Stimulated activated CD8-positive, alpha-beta memory T cell treated with anti-CD3 and anti-CD28 coated beads, Interleukin-7, amount 100 ng/mL, for 1 hour (primary cell): Measurements from ENCODE around the gene LMAN2.

Experiments
- DNase-seq, 2 donors: peaks; one replicate each; pipeline ENCODE4 v3.0.0-alpha.2; 2020; ENCODE audit warnings: low read depth in 2 of 2

Gene LMAN2

DNA sequence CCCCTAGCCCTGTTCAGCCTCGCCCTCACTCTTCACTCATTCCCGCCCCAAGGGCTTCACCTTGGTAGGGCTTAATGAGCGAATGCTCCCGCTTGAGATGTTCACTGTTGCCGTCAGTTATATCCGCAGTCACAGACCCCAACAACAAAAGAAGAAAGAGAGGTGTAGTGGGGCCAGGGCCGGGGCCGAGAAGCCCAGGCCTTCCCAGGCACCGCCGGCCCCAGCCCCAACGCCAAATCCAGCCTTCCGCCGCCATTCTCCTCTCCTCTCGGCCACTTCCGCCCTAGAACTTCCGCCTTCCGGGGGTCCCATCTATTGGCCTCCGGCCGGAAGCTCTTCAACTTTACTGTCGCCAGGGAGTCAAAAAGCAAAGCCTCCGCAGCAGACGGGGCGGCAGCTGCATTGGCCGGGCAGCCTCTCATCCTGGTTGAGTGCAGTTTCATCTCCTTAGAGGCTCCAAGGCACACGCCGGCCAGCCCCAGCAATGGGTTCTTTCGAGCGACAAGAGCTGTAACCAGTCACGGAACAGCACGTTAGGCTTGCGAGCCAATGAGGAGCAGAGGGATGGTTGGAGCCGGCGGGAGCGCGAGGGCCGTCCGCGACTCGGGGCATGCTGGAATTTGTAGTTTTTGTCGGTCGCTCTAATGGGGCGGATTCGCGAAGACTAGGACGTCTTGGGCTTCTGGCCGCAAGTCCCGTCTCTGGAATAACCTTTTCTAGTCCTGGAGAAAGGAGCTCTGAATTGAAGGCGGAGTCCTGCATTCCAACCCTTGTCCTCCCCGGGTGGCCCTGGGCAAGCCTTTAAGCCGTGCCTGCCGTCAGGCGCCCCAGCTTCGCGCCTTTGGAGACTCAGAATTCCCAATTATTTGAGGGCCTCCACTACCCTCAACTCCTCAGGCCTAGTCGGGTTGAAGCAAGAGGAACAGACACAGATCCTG is at the start of gene LMAN2:
Gene LMAN2, minus strand, starts transcription at position 277 of the 938 bp plus-strand sequence. Its CDS starts 21 bp downstream, at position 256.
- DNase-seq: peak; percentile 76 to 77

DNA sequence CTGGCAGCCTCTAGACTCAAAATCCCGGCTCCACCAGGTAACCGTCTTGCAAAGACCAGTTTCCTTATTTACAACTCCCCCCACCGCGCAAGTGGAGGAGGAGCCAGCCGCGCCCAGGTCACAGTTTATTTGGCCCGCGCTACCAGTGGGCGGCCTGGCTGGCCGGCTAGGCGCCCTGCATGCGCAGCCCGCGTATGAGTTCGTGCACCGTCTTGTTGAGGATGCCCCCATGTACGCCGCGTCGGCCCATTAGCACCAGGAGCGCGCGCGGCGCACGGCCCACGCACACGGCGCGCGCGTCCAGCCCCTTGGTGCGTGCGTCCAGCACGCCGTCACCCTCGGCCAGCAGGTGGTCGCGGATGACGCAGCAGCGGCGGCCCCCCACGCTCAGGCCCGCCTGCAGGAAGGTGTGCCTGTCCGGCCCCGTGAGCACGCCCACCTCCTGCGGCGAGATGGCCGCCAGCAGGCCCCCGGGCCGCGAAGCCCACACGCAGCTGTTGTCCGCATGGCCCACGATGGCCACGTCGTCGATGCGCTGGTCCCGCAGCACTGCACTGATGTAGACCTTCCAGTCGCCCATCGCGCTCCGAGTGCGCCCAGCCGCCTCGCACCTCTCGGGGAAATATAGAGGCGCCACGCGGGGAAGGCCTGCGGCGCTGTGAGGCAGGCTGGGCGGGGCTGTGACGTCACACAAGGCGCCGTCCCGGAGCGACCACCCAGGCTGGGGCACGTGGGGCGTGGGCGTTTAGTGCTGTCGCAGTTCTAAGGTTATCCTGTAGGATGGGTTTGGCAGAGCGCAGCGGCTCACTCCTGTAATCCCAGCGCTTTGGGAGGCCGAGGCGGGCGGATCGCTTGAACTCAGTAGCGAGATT is 48.8 kb upstream of the LMAN2 start, which contains the start of gene PFN3:
Gene PFN3, minus strand, starts transcription at position 665 of the 872 bp plus-strand sequence. Its CDS starts 85 bp downstream, at position 580.
- no peak for DNase-seq

DNA sequence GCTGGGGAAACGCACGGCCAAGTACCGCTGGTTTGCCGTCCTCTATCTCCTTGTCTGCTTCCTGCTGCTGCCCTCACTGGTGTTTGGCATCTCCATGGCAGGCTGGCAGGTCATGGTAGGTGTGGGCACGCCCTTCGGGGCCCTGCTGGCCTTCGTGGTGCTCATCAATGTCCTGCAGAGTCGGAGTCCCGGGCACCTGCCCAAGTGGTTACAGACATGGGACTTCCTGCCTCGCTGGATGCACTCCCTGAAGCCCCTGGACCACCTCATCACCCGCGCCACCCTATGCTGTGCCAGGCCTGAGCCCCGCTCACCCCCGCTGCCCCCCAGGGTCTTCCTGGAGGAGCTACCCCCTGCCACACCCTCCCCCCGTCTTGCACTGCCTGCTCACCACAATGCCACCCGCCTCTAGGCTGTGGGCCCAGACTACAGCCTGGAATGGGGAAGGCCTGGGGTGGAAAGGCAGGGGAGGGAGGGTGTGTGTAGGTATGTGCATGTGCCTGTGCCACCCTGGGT is 46.5 kb upstream of the LMAN2 start:
- no peak for DNase-seq

DNA sequence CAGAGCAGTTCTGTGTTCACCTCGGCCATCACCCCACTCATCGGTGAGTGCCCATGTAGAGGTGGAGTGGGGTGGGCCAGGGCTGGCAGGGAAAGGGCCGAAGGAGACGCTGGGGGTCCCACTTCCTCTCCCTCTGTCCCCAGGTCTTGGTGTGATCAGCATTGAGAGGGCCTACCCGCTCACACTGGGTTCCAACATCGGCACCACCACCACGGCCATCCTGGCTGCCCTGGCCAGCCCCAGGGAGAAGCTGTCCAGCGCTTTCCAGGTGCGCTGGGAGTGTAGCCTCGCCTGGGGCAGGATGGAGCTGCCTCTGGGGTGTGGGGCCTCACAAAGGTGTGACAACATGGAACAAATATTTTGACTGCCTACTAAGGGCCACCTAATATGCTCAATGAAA is 45.3 kb upstream of the LMAN2 start:
- no peak for DNase-seq

DNA sequence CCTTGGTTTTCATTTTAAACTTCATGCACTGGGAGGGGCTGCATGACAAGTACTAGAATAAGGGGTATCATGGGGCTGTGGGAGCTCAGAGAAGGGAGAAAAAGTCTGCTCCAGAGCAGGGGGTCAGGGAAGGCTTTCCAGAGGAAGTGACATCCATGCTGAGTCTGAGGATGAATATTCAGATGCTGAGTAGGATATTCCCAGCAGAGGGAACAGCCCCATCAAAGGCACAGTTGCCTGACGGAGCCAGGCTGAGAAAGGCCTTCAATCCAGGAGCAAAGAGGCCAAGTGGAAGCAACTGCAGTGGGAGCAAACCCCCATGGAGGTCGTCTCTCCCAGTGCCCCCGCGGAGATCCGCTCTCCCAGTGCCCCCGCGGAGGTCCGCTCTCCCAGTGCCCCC is 44.6 kb upstream of the LMAN2 start:
- DNase-seq: no peak

GRCh38 chr5:177393990-177394389 is 42.5 kb upstream of the LMAN2 start:
- no peak for DNase-seq

DNA sequence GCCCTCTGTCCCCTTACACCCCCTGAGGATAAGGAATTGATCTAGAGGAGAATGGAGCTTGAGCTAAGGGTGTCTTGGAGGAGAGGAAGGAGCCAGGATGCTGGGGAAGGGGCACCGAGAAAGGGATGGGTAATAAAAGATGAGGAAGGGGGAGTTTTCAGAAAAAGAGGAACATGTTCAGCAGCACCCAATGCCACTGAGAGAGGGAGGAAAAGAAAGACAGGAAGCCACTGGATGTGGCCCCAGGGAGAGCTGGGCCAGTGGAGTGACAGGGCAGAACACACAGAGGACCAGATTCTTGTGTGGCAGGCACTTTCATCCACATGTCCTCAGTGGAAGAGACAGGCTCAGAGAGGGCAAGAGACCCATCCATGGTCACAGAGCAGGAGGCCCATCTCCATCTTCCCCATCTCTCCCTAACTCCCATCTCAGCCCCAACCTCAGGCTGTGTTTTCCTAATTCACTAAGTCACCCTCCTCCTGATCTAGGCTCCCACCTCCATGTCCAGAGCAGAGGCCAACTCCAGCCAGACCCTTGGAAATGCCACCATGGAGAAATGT is 41.8 kb upstream of the LMAN2 start:
- no peak for DNase-seq

GRCh38 chr5:177392765-177393164 is 41.3 kb upstream of the LMAN2 start:
- DNase-seq: no peak

DNA sequence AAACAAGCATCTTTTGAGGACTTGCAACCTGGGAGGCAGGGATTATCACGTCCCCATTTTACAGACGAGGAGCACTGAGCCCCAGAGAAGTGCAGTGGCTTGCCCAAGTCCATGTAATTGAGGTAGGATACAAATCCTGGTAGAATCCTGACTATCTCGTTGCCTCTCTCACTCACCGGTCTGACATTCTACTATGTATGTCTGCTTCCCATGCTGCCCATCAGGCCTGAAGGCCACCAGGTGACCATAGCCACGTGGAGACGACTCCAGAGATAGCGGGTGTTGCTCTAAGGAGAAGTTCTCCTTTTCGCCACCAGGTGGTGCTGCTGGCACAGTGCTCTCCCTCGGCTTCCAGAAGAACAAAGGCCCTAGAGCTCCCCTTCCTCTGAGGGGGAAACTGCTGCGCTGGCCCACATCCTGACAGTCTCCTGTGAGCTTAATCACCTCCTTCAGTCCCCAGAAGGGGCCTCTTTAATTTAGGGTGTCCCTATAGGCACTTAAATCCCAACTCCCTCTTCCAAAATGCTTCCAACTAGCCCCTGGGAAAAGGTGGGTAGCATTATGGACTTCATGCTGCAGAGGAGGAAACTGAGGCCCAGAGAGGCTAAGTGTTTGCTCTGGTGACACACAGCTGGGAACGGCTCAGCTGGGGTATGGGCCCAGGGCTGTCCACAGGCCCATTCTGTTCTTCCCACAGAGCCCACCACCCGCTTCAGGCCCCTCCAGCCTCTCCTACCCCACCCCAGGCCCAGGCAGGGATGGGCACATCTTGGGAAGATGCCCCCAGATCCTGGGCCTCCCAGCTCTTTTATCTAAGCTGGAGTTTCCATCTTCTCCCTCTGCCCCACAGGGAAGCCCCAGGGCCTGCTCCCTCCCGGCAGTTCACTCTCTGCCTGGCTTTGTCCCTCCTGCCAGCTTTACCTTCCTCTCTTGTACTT is 39.2 kb upstream of the LMAN2 start:
- DNase-seq: peak; percentile 69 to 79

DNA sequence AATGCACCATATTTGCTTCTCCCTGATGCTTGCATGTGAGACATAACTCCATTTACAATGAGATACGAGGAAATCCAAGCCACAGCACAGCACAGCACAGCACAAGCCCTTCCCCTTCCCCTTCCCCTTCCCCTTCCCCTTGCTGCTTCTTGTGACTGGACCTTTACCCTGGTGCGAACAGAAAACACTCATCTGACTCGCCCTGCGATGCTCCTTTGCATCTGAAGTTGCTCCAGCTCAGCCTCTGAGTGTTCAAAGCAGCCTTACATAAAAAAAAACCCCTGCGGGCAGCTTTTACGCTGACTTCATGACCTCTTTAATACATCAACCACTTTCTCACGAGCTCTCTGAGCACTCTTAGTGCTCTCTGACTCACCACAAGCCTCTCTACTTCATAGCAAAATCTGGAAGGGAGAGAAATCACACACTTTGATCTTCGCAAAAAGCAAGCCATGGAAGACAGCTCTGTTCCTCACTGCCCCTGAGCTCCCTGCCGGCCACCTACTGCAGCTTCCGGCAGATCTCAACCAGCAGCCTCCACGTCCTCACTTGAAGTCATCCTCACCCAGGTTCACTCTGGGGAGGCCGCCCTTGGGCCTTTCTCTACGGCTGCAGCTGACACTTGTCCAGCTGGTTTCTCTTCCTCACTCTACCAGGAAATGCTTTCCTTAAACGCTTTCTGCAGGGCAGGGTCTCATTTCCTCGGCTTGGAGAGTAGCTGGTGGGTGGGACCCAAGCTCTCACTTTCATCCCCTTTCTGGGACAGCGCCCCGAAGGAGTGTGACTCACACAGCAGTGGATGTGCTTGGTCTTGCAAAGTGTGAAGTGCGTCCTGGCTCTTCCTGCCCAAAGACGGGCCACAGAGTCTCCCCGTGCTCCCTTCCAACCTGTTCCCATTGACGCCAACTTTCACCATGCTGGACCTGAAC is 38.0 kb upstream of the LMAN2 start:
- DNase-seq: no peak

GRCh38 chr5:177388521-177389052 is 37.1 kb upstream of the LMAN2 start:
- DNase-seq: no peak

DNA sequence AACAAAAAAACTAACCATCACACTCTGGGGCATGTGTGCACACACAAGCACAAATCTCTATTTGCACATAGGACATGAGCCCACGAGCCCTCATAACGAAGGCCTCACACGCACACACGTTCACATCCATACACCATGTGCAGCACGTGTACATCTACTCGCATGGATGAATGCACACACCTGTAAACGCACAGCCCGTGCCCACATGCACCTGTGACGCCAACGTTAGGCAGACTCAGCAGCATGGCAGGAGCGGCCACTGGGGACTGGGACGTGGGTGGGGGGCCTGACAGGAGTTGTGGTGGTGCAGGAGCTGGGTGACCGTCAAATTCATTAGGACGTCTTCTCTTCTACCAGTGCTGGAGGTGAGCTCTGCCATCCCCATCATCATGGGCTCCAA is 35.9 kb upstream of the LMAN2 start:
- no peak for DNase-seq

DNA sequence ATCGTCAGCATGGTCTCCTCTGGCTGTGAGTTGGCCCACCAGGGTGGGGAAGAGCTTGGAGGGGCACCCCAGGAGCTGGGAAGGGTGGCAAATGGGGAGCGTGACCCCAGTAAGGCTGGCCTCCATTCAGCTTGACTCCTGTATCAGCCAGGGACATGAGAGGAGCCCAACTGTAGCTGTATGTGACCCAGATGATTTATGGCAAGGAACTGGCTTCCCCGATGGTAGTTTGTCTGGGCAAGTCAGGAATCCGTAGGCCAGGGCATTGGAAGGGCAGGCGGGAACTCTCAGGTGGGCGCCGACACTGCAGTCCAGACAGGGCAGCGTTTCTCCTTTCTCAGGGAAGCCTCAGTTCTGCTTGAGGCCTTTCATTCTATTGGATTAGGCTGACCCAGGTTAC is 35.1 kb upstream of the LMAN2 start:
- no peak for DNase-seq

DNA sequence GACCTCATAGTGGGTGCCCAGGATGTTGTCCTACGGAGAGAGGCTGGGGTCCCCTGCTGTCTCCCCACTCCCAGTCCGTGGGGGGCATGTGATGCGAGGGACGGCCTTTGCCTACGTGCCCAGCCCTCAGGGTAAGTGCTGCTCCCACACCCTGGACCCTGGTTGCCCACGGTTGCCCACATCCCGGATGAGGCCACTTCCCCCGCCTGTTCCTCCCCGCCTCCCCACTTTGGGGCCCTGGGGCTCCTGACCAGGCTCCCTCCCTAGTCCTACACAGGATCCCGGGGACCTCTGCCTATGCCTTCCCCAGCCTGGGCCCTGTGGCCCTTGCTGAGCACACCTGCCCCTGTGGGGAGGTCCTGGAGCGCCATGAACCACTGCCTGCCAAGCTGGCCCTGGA is 34.3 kb upstream of the LMAN2 start:
- no peak for DNase-seq

- DNase-seq: no peak
Observed at GRCh38 chr5:177384134-177384533, 32.7 kb upstream of the LMAN2 start, which contains the start of gene SLC34A1. TSS of gene SLC34A1 (plus strand) at chr5:177384434. CDS start at chr5:177385742, 1,308 bp downstream.

- DNase-seq: no peak
Observed at GRCh38 chr5:177383181-177383580, 31.7 kb upstream of the LMAN2 start.

DNA sequence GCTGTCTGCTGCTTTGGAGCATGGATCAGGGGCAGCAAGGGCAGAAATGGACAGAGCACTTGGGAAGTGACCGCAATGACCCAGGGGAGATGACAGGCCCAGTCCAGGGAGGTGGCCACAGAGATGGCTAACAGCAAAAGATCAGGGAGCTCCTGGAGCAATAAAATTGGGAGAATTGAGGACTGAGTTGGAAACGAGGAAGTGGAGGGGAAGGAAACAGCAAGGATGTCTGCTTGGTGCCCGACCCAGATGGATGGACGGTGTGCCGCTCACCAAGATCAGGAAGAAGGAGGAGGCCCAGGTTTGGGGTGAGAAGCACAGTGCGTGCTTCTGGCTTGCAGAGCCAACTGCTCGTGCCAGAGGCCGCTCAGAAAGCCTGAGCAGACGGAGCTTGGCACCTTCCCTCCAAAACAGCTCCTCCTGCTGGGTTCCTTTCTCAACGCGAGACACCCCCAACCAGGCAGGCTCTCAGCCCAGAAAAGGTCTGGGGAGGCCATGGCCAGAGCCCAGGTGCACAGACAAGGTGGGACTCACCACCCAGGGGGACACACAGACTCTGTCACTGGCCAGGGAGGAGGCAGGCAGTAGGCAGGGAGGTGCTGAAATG is 31.1 kb upstream of the LMAN2 start:
- DNase-seq: no peak

- no peak for DNase-seq
Observed at GRCh38 chr5:177380805-177381126, 29.3 kb upstream of the LMAN2 start.
